HG03520 (cell line): ENCODE measurements around the gene SSC5D.

Source experiments
- ATAC-seq: cut with Tn5 transposase; IDR thresholded peaks from one replicate; pipeline ENCODE4 v1.9.1; 2021; ENCODE audit warnings: mild to moderate bottlenecking, moderate library complexity; ENCODE audit not compliant: unreplicated experiment

Gene SSC5D

GRCh38 chr19:55454787-55455243 is 33.4 kb upstream of the SSC5D start:
- no peak for ATAC-seq

GRCh38 chr19:55455576-55456235 is 32.5 kb upstream of the SSC5D start:
- ATAC-seq: no peak

- ATAC-seq: no peak
These were observed 31.9 kb upstream of the SSC5D start for GRCh38 chr19:55456347-55456746.

GRCh38 chr19:55457683-55458457 is 30.4 kb upstream of the SSC5D start:
- ATAC-seq: no peak

- ATAC-seq: no peak
These were observed 28.7 kb upstream of the SSC5D start for GRCh38 chr19:55459551-55459949.

GRCh38 chr19:55459950-55460657 is 28.1 kb upstream of the SSC5D start:
- no peak for ATAC-seq

GRCh38 chr19:55460670-55461258 is 27.5 kb upstream of the SSC5D start:
- no peak for ATAC-seq

GRCh38 chr19:55461259-55461973 is 26.8 kb upstream of the SSC5D start, which contains the start of gene ISOC2:
TSS of gene ISOC2 (minus strand) at chr19:55461642. CDS start at chr19:55456486, 5,156 bp downstream.
- peak; percentile 91 for ATAC-seq

GRCh38 chr19:55461974-55462626 is 26.1 kb upstream of the SSC5D start:
- no peak for ATAC-seq

- ATAC-seq: no peak
These were observed 25.5 kb upstream of the SSC5D start for GRCh38 chr19:55462722-55463121.

GRCh38 chr19:55463583-55464031 is 24.6 kb upstream of the SSC5D start:
- no peak for ATAC-seq

- ATAC-seq: no peak
These were observed 24.1 kb upstream of the SSC5D start for GRCh38 chr19:55464039-55464661.

GRCh38 chr19:55464662-55465054 is 23.6 kb upstream of the SSC5D start, which contains the start of gene C19orf85:
TSS of gene C19orf85 (minus strand) at chr19:55464751. CDS start at chr19:55464554, 197 bp downstream.
- no peak for ATAC-seq

- ATAC-seq: no peak
These were observed 22.6 kb upstream of the SSC5D start for GRCh38 chr19:55465460-55466240.

GRCh38 chr19:55466241-55466614 is 22.0 kb upstream of the SSC5D start:
- no peak for ATAC-seq

- peak; percentile 58 for ATAC-seq
These were observed 20.8 kb upstream of the SSC5D start for GRCh38 chr19:55467236-55468053.

- no peak for ATAC-seq
These were observed 20.2 kb upstream of the SSC5D start for GRCh38 chr19:55468054-55468393.

- ATAC-seq: no peak
These were observed 17.0 kb upstream of the SSC5D start for GRCh38 chr19:55471266-55471665.
